SK-N-SH treated with all-trans-retinoic acid at 6 μM for 48 hours (cell line): ENCODE results near the gene KRTAP2-1.
"Not testable (repeated sequence)": the region's sequence is repeated elsewhere in the genome, so short reads cannot be mapped to it uniquely, and the experiment has no call there.

Experiments used
- ATAC-seq: fragments of 200-7000 bp; cut with Tn5 transposase; 3 replicates; pipeline ENCODE4 v1.9.1; 2020; ENCODE audit warnings: mild to moderate bottlenecking, moderate library complexity
- ARNTL ChIP-seq: fragments of 450-650 bp; formaldehyde crosslinking; IDR thresholded peaks from 2 replicates; pipeline ENCODE4 v1.5.0; 2020; ENCODE audit warnings: low read depth, mild to moderate bottlenecking, moderate library complexity, borderline replicate concordance
- BACH2 ChIP-seq: fragments of 250-450 bp; sonication (Bioruptor Pico); IDR thresholded peaks from 2 replicates; pipeline ENCODE4 v1.9.0; 2021; ENCODE audit warnings: mild to moderate bottlenecking, borderline replicate concordance
- CREB5 ChIP-seq: fragments of 250-450 bp; sonication (Bioruptor Pico); IDR thresholded peaks from 2 replicates; pipeline ENCODE4 v1.5.1; 2020; ENCODE audit warnings: low read depth, mild to moderate bottlenecking, moderate library complexity
- CSDC2 ChIP-seq: fragments of 250-450 bp; sonication (Bioruptor Pico); IDR thresholded peaks from 2 replicates; pipeline ENCODE4 v1.5.0; 2020; ENCODE audit warnings: mild to moderate bottlenecking, moderate library complexity
- ESRRG ChIP-seq: fragments of 250-450 bp; sonication (Bioruptor Pico); IDR thresholded peaks from 2 replicates; pipeline ENCODE4 v1.6.1; 2021; ENCODE audit warnings: mild to moderate bottlenecking
- ISL1 ChIP-seq: fragments of 250-450 bp; sonication (Bioruptor Pico); IDR thresholded peaks from 2 replicates; pipeline ENCODE4 v2.1.2; 2022; ENCODE audit warnings: mild to moderate bottlenecking, moderate library complexity
- OSR1 ChIP-seq: fragments of 250-450 bp; sonication (Bioruptor Pico); IDR thresholded peaks from 2 replicates; pipeline ENCODE4 v1.8.0; 2022; ENCODE audit warnings: moderate library complexity, mild to moderate bottlenecking, inconsistent platforms
- PATZ1 ChIP-seq: fragments of 250-450 bp; sonication (Bioruptor Pico); IDR thresholded peaks from 2 replicates; pipeline ENCODE4 v1.8.0; 2020; ENCODE audit warnings: mild to moderate bottlenecking, moderate library complexity, borderline replicate concordance
- POU6F1 ChIP-seq: fragments of 250-450 bp; sonication (Bioruptor Pico); IDR thresholded peaks from 2 replicates; pipeline ENCODE4 v1.8.0; 2021; ENCODE audit warnings: low read depth, mild to moderate bottlenecking, moderate library complexity, borderline replicate concordance
- PPARA ChIP-seq: fragments of 250-450 bp; sonication (Bioruptor Pico); IDR thresholded peaks from 2 replicates; pipeline ENCODE4 v1.5.0; 2020; ENCODE audit warnings: mild to moderate bottlenecking, borderline replicate concordance
- RARB ChIP-seq: fragments of 250-450 bp; sonication (Bioruptor Pico); IDR thresholded peaks from 2 replicates; pipeline ENCODE4 v1.8.0; 2021; ENCODE audit warnings: mild to moderate bottlenecking, moderate library complexity
- SNAI2 ChIP-seq: fragments of 250-450 bp; sonication (Bioruptor Pico); IDR thresholded peaks from 2 replicates; pipeline ENCODE4 v1.5.0; 2020; ENCODE audit warnings: mild to moderate bottlenecking, moderate library complexity
- TOX ChIP-seq: fragments of 250-450 bp; sonication (Bioruptor Pico); IDR thresholded peaks from 2 replicates; pipeline ENCODE4 v1.8.0; 2021; ENCODE audit warnings: mild to moderate bottlenecking, moderate library complexity, borderline replicate concordance
- TSHZ2 ChIP-seq: fragments of 250-450 bp; sonication (Bioruptor Pico); IDR thresholded peaks from 2 replicates; pipeline ENCODE4 v1.5.0; 2020; ENCODE audit warnings: mild to moderate bottlenecking, moderate library complexity
- ZC3H10 ChIP-seq: fragments of 250-450 bp; sonication (Bioruptor Pico); IDR thresholded peaks from 2 replicates; pipeline ENCODE4 v1.5.1; 2021; ENCODE audit warnings: mild to moderate bottlenecking, moderate library complexity
- ZFP3 ChIP-seq: fragments of 250-450 bp; sonication (Bioruptor Pico); IDR thresholded peaks from 2 replicates; pipeline ENCODE4 v1.5.0; 2020; ENCODE audit warnings: mild to moderate bottlenecking, moderate library complexity
- ZFP30 ChIP-seq: fragments of 450-650 bp; formaldehyde crosslinking; IDR thresholded peaks from 2 replicates; pipeline ENCODE4 v1.5.0; 2022; ENCODE audit warnings: mild to moderate bottlenecking, moderate library complexity
- ZNF565 ChIP-seq: fragments of 450-650 bp; formaldehyde crosslinking; conservative IDR thresholded peaks from 2 replicates; pipeline ENCODE4 v1.5.0; 2020; ENCODE audit warnings: low read depth, mild to moderate bottlenecking, moderate library complexity
- ZNF70 ChIP-seq: fragments of 450-650 bp; formaldehyde crosslinking; IDR thresholded peaks from 2 replicates; pipeline ENCODE4 v1.5.0; 2020; ENCODE audit warnings: mild to moderate bottlenecking, moderate library complexity
- ZNF8 ChIP-seq: fragments of 450-650 bp; formaldehyde crosslinking; IDR thresholded peaks from 2 replicates; pipeline ENCODE4 v1.5.0; 2020; ENCODE audit warnings: mild to moderate bottlenecking, moderate library complexity

Gene KRTAP2-1

GRCh38 chr17:41004397-41004796 lies 42.7 kb downstream of the KRTAP2-1 start:
- ATAC-seq = no peak
- no peak for TF ChIP-seq ZC3H10 (CRISPR knock-in tag)
- TF ChIP-seq ISL1 = no peak
- TF ChIP-seq CSDC2 = no peak
- TF ChIP-seq POU6F1 (CRISPR knock-in tag) = no peak
- no peak for TF ChIP-seq TSHZ2 (CRISPR knock-in tag)
- TF ChIP-seq ZFP30 = no peak
- TF ChIP-seq ZNF565 = no peak
- TF ChIP-seq RARB (CRISPR knock-in tag) = no peak
- TF ChIP-seq BACH2 (CRISPR knock-in tag) = no peak
- TF ChIP-seq SNAI2 (CRISPR knock-in tag) = no peak
- TF ChIP-seq PPARA (CRISPR knock-in tag) = no peak

GRCh38 chr17:41003926-41004325 lies 43.2 kb downstream of the KRTAP2-1 start:
- no peak for TF ChIP-seq ARNTL
- TF ChIP-seq, all 23 proteins: peak for 0
- no peak for ATAC-seq

- no peak for TF ChIP-seq ZNF70
- TF ChIP-seq, all 23 proteins: peak for 0
- ATAC-seq = no peak
These were observed 44.3 kb downstream of the KRTAP2-1 start for GRCh38 chr17:41002814-41003213.

- no peak for ATAC-seq
- TF ChIP-seq ARNTL (no peak), ZNF8 (CRISPR knock-in tag) (no peak), ZFP3 (no peak), BACH2 (CRISPR knock-in tag) (no peak), ZFP30 (no peak), OSR1 (no peak)
These were observed 45.3 kb downstream of the KRTAP2-1 start for GRCh38 chr17:41001795-41002194.

GRCh38 chr17:40999563-40999962 lies 47.6 kb downstream of the KRTAP2-1 start, which contains the start of gene KRTAP3-2:
Gene KRTAP3-2 (minus strand): TSS chr17:40999906. CDS start chr17:40999853, 53 bp downstream.
- not testable (repeated sequence) for ATAC-seq

- ATAC-seq = no peak
- TF ChIP-seq ESRRG (CRISPR knock-in tag) (no peak), RARB (CRISPR knock-in tag) (no peak), PATZ1 (CRISPR knock-in tag) (no peak), TSHZ2 (CRISPR knock-in tag) (no peak), CREB5 (CRISPR knock-in tag) (no peak), POU6F1 (CRISPR knock-in tag) (no peak), TOX (CRISPR knock-in tag) (no peak)
These were observed 49.8 kb downstream of the KRTAP2-1 start for GRCh38 chr17:40997361-40997760.
